ENCODE data around the gene DCBLD2. TPM values are rescaled to one million over a fixed set of nuclear protein-coding genes. Genes with fewer than 3 reads are reported as not detected.

DCBLD2 gene
- total RNA-seq, 1 experiment from 2014 or later: 0.22 TPM

DNA sequence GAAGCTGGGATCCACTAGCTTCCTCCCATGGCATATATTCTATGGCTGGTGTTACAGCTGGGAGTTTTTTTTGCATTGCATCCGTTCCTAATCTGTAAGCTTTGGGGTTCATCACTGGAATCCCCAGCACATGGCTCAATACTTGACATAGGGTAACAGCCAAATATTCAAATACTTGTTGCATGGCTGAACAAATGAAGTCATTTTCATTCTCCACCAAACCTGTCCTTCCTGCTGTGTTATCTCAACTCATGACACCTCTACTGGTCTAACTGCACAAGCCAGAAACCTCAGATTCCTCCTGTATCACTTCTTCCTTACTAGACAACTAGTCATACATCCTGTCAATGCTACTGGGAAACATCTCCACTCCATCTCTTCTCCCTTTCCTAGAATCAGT lies 95.0 kb downstream of the DCBLD2 start:
- H3K4me1 ChIP-seq (ENCODE audit: low read length): no peaks in the 10 kb centered on the region
- H2AFZ ChIP-seq (ENCODE audit: low read length): no peak overlapping the region
- no peaks in the 10 kb centered on the region for H3K27me3 ChIP-seq (ENCODE audit: low read length)
- H3K36me3 ChIP-seq (ENCODE audit: insufficient read depth, low read length): no peaks in the 10 kb centered on the region
- no peaks in the 10 kb centered on the region for H3K9me2 ChIP-seq (replicated peaks; ENCODE audit: insufficient read depth, low read length)
- no peak overlapping the region for H3K4me3 ChIP-seq (ENCODE audit: low read length)
- no peaks in the 10 kb centered on the region for H3K79me2 ChIP-seq (ENCODE audit: low read length)
- DNase-seq: no peak
- H3K9ac ChIP-seq (ENCODE audit: low read length): no peak overlapping the region
- H4K20me1 ChIP-seq (ENCODE audit: insufficient read depth, low read depth, low read length): no peaks in the 10 kb centered on the region
- no peaks in the 10 kb centered on the region for H3K9me3 ChIP-seq (ENCODE audit: low read length)
- no peak overlapping the region for H3K27ac ChIP-seq (ENCODE audit: low read length)
- no peak overlapping the region for H3K4me2 ChIP-seq (ENCODE audit: low read depth, low read length, poor library complexity, severe bottlenecking)

DNA sequence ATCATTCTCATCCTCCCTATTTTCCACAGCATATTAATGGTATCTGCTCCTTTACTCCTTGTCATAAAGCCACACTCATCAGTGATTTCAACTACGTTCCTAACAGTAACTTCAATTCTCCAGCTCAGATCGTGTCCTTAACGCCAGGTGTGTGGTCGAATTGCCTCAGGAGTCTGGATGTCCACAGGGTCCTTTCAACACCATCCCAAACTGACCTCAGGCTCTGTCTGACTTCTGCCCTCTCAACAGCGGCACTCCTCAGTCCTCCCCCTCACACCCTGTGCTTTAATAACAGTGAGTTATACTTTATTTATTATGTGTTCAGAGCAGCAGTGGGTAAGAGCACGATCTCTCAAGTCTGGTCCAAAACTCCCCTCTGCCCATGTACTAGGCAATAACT lies 95.9 kb downstream of the DCBLD2 start:
- H3K9me2 ChIP-seq (replicated peaks; ENCODE audit: insufficient read depth, low read length): no peaks in the 10 kb centered on the region
- no peak overlapping the region for H3K27ac ChIP-seq (ENCODE audit: low read length)

DNA sequence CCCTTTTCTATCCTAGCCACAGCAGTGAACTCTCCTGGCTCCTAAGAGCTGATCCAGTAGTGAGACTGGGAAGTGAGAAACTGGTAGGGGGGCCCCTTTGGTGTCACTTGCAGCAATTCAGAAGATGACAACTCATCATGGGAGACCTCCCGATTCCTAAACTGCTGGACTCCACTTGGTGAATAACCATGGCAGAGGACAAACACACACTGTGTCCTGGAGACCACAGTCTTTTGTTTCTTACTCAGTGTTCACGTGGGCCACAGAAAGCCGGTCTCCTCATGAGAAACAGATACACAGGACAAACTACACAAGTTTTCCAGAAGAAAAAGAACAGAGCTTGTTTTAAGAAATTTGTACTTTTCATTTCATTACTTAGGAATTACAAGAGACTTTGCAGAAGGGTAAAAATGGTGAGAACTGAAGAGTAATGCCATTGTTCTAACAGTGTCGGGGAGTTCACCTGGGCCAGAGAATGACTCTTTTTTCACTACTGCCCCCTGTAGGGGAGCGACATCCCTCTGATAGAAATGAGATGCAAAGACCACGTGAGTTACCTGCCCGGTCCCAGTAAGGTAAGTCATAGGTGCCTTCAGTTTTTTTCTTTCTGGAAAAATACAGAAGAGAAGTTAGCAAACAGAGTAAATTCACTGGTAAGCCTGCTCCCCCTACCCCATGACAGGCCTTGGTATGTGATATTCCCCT lies 100.3 kb downstream of the DCBLD2 start:
- no peak overlapping the region for H3K27ac ChIP-seq (ENCODE audit: low read length)
- DNase-seq: no peak
- H2AFZ ChIP-seq (ENCODE audit: low read length): no peak overlapping the region
- no peaks in the 10 kb centered on the region for H3K4me1 ChIP-seq (ENCODE audit: low read length)
- no peaks in the 10 kb centered on the region for H3K36me3 ChIP-seq (ENCODE audit: insufficient read depth, low read length)
- H3K79me2 ChIP-seq (ENCODE audit: low read length): no peaks in the 10 kb centered on the region
- H3K9me3 ChIP-seq (ENCODE audit: low read length): no peaks in the 10 kb centered on the region
- no peaks in the 10 kb centered on the region for H3K27me3 ChIP-seq (ENCODE audit: low read length)
- no peak overlapping the region for H3K4me2 ChIP-seq (ENCODE audit: low read depth, low read length, poor library complexity, severe bottlenecking)
- H3K9ac ChIP-seq (ENCODE audit: low read length): no peak overlapping the region
- no peaks in the 10 kb centered on the region for H3K9me2 ChIP-seq (replicated peaks; ENCODE audit: insufficient read depth, low read length)
- no peak overlapping the region for H3K4me3 ChIP-seq (ENCODE audit: low read length)
- H4K20me1 ChIP-seq (ENCODE audit: insufficient read depth, low read depth, low read length): no peaks in the 10 kb centered on the region

More for the DNA sequence above, 95.9 kb downstream of the DCBLD2 start:
- H3K4me2 ChIP-seq (ENCODE audit: low read depth, low read length, poor library complexity, severe bottlenecking): no peak overlapping the region
- no peaks in the 10 kb centered on the region for H3K9me3 ChIP-seq (ENCODE audit: low read length)
- no peaks in the 10 kb centered on the region for H4K20me1 ChIP-seq (ENCODE audit: insufficient read depth, low read depth, low read length)
- no peaks in the 10 kb centered on the region for H3K79me2 ChIP-seq (ENCODE audit: low read length)
- H3K4me1 ChIP-seq (ENCODE audit: low read length): no peaks in the 10 kb centered on the region
- H3K36me3 ChIP-seq (ENCODE audit: insufficient read depth, low read length): no peaks in the 10 kb centered on the region
- H2AFZ ChIP-seq (ENCODE audit: low read length): no peak overlapping the region
- no peak overlapping the region for H3K9ac ChIP-seq (ENCODE audit: low read length)
- no peak overlapping the region for H3K4me3 ChIP-seq (ENCODE audit: low read length)
- no peak for DNase-seq
- no peaks in the 10 kb centered on the region for H3K27me3 ChIP-seq (ENCODE audit: low read length)

DNA sequence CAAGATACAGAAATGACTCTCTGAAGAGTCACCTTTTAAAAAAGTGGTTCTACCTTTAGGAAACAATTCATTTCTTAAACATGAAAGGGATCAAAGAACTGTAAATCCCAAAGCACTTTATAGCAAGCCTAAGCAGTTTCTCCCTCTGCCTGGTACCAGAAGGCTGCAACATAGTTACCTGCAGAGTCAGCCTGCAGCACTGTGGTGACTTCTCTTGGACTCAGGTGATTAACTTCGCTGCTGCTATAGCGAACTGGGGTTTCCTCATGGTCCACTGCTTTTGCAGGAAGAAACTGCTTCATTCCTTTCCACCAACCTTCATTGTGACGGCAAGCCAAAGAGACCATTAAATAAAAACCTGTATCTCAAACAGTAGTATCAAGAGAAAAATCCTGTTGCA lies 101.1 kb downstream of the DCBLD2 start:
- Histone ChIP-seq H3K4me1 (ENCODE audit: low read length) (no peaks in the 10 kb centered on the region), H2AFZ (ENCODE audit: low read length) (no peak overlapping the region), H4K20me1 (ENCODE audit: insufficient read depth, low read depth, low read length) (no peaks in the 10 kb centered on the region), H3K4me2 (ENCODE audit: low read depth, low read length, poor library complexity, severe bottlenecking) (no peak overlapping the region), H3K79me2 (ENCODE audit: low read length) (no peaks in the 10 kb centered on the region), H3K9me3 (ENCODE audit: low read length) (no peaks in the 10 kb centered on the region), H3K27ac (ENCODE audit: low read length) (no peak overlapping the region), H3K4me3 (ENCODE audit: low read length) (no peak overlapping the region), H3K27me3 (ENCODE audit: low read length) (no peaks in the 10 kb centered on the region), H3K9me2 (replicated peaks; ENCODE audit: insufficient read depth, low read length) (no peaks in the 10 kb centered on the region), H3K36me3 (ENCODE audit: insufficient read depth, low read length) (no peaks in the 10 kb centered on the region), H3K9ac (ENCODE audit: low read length) (no peak overlapping the region)
- DNase-seq: no peak

DNA sequence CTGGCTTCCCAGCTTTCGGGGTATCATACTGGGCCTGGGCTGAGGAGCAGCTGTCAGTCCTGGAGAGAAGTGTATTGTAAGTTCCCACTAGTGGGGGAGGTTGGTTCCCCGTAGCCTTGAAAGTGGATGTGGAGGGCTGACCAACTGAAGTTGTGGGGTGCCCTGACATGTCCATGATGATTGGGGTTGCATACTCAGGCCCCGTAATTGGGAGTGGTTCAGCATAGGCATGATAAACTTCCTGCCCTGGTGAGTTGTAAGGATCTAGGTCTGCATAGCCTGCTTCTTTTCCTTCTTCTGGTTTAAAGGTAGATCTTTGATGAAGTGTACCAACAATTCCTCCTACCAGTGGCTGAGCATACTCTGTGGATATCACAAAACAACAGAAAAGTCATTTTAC lies 102.0 kb downstream of the DCBLD2 start:
- Histone ChIP-seq H3K79me2 (ENCODE audit: low read length) (no peaks in the 10 kb centered on the region), H3K9me3 (ENCODE audit: low read length) (no peaks in the 10 kb centered on the region), H4K20me1 (ENCODE audit: insufficient read depth, low read depth, low read length) (no peaks in the 10 kb centered on the region), H3K4me3 (ENCODE audit: low read length) (no peak overlapping the region), H3K27me3 (ENCODE audit: low read length) (no peaks in the 10 kb centered on the region), H3K4me2 (ENCODE audit: low read depth, low read length, poor library complexity, severe bottlenecking) (no peak overlapping the region), H2AFZ (ENCODE audit: low read length) (no peak overlapping the region), H3K4me1 (ENCODE audit: low read length) (no peaks in the 10 kb centered on the region), H3K36me3 (ENCODE audit: insufficient read depth, low read length) (no peaks in the 10 kb centered on the region), H3K27ac (ENCODE audit: low read length) (no peak overlapping the region), H3K9ac (ENCODE audit: low read length) (no peak overlapping the region), H3K9me2 (replicated peaks; ENCODE audit: insufficient read depth, low read length) (no peaks in the 10 kb centered on the region)
- no peak for DNase-seq

DNA sequence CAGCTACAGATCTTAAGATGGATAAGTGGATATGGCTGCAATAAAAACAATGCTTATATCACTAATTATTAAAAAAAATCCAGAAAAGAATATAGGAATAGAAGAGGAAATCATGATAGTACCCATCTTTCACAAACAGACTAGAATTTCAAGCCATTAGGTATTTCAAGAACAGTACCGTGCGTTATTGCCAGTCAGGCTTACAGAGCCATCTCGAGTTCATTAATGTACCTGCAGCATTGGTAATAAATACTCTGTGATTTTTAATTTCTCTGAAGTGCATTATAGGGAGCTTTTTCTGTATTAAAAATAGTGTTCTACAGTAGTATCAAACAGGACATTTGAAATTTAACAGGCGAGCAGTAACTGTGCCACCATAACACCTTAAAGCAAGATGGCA lies 102.7 kb downstream of the DCBLD2 start:
- H3K4me1 ChIP-seq (ENCODE audit: low read length): no peaks in the 10 kb centered on the region
- no peaks in the 10 kb centered on the region for H3K36me3 ChIP-seq (ENCODE audit: insufficient read depth, low read length)
- H3K27me3 ChIP-seq (ENCODE audit: low read length): no peaks in the 10 kb centered on the region
- H2AFZ ChIP-seq (ENCODE audit: low read length): no peak overlapping the region
- H3K27ac ChIP-seq (ENCODE audit: low read length): no peak overlapping the region
- H3K9me2 ChIP-seq (replicated peaks; ENCODE audit: insufficient read depth, low read length): no peaks in the 10 kb centered on the region
- no peaks in the 10 kb centered on the region for H3K79me2 ChIP-seq (ENCODE audit: low read length)
- H3K4me3 ChIP-seq (ENCODE audit: low read length): no peak overlapping the region
- H4K20me1 ChIP-seq (ENCODE audit: insufficient read depth, low read depth, low read length): no peaks in the 10 kb centered on the region
- no peak overlapping the region for H3K4me2 ChIP-seq (ENCODE audit: low read depth, low read length, poor library complexity, severe bottlenecking)
- no peaks in the 10 kb centered on the region for H3K9me3 ChIP-seq (ENCODE audit: low read length)
- no peak for DNase-seq
- no peak overlapping the region for H3K9ac ChIP-seq (ENCODE audit: low read length)

DNA sequence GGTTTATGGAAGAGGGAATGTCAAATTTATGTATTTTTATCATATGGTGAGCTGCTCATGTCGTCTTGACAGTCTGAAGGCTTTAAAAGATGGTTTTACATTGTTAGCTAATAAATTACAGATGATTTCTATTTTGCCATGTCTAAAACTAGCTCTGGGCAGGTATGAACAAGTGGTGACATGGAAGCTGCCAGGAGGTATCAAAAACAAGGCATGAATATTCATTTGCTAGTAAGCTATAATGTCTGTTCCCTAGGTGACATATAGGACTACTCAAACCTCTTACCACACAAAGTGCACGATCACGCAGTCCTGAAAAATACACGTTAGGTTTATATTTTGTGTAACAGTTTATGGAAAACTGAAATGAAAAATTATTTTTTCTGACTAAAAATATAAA lies 103.6 kb downstream of the DCBLD2 start:
- Histone ChIP-seq H3K9me2 (replicated peaks; ENCODE audit: insufficient read depth, low read length) (no peaks in the 10 kb centered on the region), H3K4me2 (ENCODE audit: low read depth, low read length, poor library complexity, severe bottlenecking) (no peak overlapping the region), H3K27ac (ENCODE audit: low read length) (no peak overlapping the region), H2AFZ (ENCODE audit: low read length) (no peak overlapping the region), H3K9me3 (ENCODE audit: low read length) (no peaks in the 10 kb centered on the region), H3K27me3 (ENCODE audit: low read length) (no peaks in the 10 kb centered on the region), H3K4me1 (ENCODE audit: low read length) (no peaks in the 10 kb centered on the region), H3K79me2 (ENCODE audit: low read length) (no peaks in the 10 kb centered on the region), H3K36me3 (ENCODE audit: insufficient read depth, low read length) (no peaks in the 10 kb centered on the region), H3K4me3 (ENCODE audit: low read length) (no peak overlapping the region), H4K20me1 (ENCODE audit: insufficient read depth, low read depth, low read length) (no peaks in the 10 kb centered on the region), H3K9ac (ENCODE audit: low read length) (no peak overlapping the region)
- DNase-seq: no peak

DNA sequence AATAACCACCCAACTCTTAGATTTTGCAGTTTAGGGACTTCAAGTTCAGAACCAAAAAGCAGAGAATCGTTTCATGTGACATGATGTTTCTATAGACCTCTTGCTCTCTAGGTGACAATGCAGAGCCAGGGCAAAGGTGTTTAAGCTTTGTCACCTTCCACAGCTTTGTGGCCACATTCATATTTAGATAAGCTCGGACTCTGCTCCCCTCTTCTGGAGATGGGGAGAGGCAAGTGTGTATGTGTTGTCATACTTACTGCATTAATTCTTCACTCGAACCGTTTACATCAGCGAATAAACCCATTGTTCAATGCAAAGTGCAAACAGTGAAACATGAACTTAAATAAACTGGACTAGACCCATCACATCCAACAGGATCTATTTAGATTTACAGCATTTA lies 105.2 kb downstream of the DCBLD2 start:
- Histone ChIP-seq H3K36me3 (ENCODE audit: insufficient read depth, low read length) (no peaks in the 10 kb centered on the region), H3K4me3 (ENCODE audit: low read length) (no peak overlapping the region), H3K4me1 (ENCODE audit: low read length) (no peaks in the 10 kb centered on the region), H3K4me2 (ENCODE audit: low read depth, low read length, poor library complexity, severe bottlenecking) (no peak overlapping the region), H3K9ac (ENCODE audit: low read length) (no peak overlapping the region), H3K9me3 (ENCODE audit: low read length) (no peaks in the 10 kb centered on the region), H3K27me3 (ENCODE audit: low read length) (no peaks in the 10 kb centered on the region), H2AFZ (ENCODE audit: low read length) (no peak overlapping the region), H3K79me2 (ENCODE audit: low read length) (no peaks in the 10 kb centered on the region), H3K27ac (ENCODE audit: low read length) (no peak overlapping the region), H4K20me1 (ENCODE audit: insufficient read depth, low read depth, low read length) (no peaks in the 10 kb centered on the region), H3K9me2 (replicated peaks; ENCODE audit: insufficient read depth, low read length) (no peaks in the 10 kb centered on the region)
- DNase-seq: no peak
